Measurements from ENCODE around the gene CTTNBP2NL.

The CTTNBP2NL gene

DNA sequence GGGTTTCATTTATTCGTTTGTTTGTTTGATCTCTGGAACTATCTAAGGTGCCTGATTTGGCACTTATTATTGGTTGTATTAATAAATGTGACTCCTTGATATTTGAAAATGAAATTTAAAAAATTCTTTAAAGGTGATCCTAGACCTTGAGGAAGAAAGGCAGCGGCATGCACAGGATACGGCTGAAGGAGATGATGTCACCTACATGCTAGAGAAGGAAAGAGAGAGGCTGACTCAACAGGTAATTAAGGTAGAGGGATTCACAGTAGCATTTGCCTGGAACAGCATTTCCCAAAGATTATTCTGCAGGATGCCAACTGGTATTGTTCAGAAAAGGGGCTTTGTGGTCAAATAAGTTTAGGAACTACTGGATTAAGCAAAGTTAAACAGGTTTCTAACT is 58.3 kb downstream of the CTTNBP2NL start (continued):
- TF ChIP-seq, protein P1, sequence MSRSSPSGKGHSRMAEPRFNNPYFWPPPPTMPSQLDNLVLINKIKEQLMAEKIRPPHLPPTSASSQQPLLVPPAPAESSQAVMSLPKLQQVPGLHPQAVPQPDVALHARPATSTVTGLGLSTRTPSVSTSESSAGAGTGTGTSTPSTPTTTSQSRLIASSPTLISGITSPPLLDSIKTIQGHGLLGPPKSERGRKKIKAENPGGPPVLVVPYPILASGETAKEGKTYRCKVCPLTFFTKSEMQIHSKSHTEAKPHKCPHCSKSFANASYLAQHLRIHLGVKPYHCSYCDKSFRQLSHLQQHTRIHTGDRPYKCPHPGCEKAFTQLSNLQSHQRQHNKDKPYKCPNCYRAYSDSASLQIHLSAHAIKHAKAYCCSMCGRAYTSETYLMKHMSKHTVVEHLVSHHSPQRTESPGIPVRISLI (tag by site-specific recombination; IDR thresholded peaks at IDR 0.05) = no peak
- TF ChIP-seq ZNF610 (tag by site-specific recombination; IDR thresholded peaks at IDR 0.05; ENCODE audit: borderline replicate concordance) (no peak), ZNF549 (tag by site-specific recombination; IDR thresholded peaks at IDR 0.05) (no peak), ZNF518A (tag by site-specific recombination; conservative IDR thresholded peaks at IDR 0.05; ENCODE audit: low read depth) (no peak), ZNF510 (tag by site-specific recombination; IDR thresholded peaks at IDR 0.05; ENCODE audit: insufficient replicate concordance) (no peak), OVOL3 (tag by site-specific recombination; IDR thresholded peaks at IDR 0.05) (no peak), INSM2 (tag by site-specific recombination; IDR thresholded peaks at IDR 0.05) (no peak), PRDM1 (tag by site-specific recombination; IDR thresholded peaks at IDR 0.05) (0 out of 2 replicates have a peak, but pooled peaks have one; percentile 17), YY2 (tag by site-specific recombination; IDR thresholded peaks at IDR 0.05) (no peak), ZNF302 (tag by site-specific recombination; IDR thresholded peaks at IDR 0.05; ENCODE audit: low read depth) (no peak), ZNF37A (tag by site-specific recombination; IDR thresholded peaks at IDR 0.05) (no peak), ZNF26 (tag by site-specific recombination; IDR thresholded peaks at IDR 0.05) (no peak), SCRT2 (tag by site-specific recombination; IDR thresholded peaks at IDR 0.05) (peak; percentile 81), ZBTB8A (tag by site-specific recombination; IDR thresholded peaks at IDR 0.05) (no peak), EGR2 (tag by site-specific recombination; IDR thresholded peaks at IDR 0.05; ENCODE audit: low read depth) (no peak), ZSCAN5A (tag by site-specific recombination; IDR thresholded peaks at IDR 0.05) (no peak), BCL11B (tag by site-specific recombination; IDR thresholded peaks at IDR 0.05; ENCODE audit: low read depth) (no peak), KLF9 (tag by site-specific recombination; IDR thresholded peaks at IDR 0.05; ENCODE audit: low read depth) (no peak), KLF7 (tag by site-specific recombination; IDR thresholded peaks at IDR 0.05; ENCODE audit: borderline replicate concordance) (no peak), ZSCAN30 (tag by site-specific recombination; IDR thresholded peaks at IDR 0.05) (no peak), SP7 (tag by site-specific recombination; IDR thresholded peaks at IDR 0.05) (0 out of 2 replicates have a peak, but pooled peaks have one; percentile 15)
- TF ChIP-seq, protein P2, sequence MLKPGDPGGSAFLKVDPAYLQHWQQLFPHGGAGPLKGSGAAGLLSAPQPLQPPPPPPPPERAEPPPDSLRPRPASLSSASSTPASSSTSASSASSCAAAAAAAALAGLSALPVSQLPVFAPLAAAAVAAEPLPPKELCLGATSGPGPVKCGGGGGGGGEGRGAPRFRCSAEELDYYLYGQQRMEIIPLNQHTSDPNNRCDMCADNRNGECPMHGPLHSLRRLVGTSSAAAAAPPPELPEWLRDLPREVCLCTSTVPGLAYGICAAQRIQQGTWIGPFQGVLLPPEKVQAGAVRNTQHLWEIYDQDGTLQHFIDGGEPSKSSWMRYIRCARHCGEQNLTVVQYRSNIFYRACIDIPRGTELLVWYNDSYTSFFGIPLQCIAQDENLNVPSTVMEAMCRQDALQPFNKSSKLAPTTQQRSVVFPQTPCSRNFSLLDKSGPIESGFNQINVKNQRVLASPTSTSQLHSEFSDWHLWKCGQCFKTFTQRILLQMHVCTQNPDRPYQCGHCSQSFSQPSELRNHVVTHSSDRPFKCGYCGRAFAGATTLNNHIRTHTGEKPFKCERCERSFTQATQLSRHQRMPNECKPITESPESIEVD (tag by site-specific recombination; IDR thresholded peaks at IDR 0.05) = no peak
- TF ChIP-seq, protein P3, sequence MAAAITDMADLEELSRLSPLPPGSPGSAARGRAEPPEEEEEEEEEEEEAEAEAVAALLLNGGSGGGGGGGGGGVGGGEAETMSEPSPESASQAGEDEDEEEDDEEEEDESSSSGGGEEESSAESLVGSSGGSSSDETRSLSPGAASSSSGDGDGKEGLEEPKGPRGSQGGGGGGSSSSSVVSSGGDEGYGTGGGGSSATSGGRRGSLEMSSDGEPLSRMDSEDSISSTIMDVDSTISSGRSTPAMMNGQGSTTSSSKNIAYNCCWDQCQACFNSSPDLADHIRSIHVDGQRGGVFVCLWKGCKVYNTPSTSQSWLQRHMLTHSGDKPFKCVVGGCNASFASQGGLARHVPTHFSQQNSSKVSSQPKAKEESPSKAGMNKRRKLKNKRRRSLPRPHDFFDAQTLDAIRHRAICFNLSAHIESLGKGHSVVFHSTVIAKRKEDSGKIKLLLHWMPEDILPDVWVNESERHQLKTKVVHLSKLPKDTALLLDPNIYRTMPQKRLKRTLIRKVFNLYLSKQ (tag by site-specific recombination; IDR thresholded peaks at IDR 0.05; ENCODE audit: borderline replicate concordance) = no peak
- TF ChIP-seq, protein P4, sequence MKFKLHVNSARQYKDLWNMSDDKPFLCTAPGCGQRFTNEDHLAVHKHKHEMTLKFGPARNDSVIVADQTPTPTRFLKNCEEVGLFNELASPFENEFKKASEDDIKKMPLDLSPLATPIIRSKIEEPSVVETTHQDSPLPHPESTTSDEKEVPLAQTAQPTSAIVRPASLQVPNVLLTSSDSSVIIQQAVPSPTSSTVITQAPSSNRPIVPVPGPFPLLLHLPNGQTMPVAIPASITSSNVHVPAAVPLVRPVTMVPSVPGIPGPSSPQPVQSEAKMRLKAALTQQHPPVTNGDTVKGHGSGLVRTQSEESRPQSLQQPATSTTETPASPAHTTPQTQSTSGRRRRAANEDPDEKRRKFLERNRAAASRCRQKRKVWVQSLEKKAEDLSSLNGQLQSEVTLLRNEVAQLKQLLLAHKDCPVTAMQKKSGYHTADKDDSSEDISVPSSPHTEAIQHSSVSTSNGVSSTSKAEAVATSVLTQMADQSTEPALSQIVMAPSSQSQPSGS (tag by site-specific recombination; IDR thresholded peaks at IDR 0.05; ENCODE audit: low read depth) = peak; percentile 64; the same call in 1 of the 2 replicates

All from HEK293 (cell line).